ENCODE results near the gene VPS18.

DNA sequence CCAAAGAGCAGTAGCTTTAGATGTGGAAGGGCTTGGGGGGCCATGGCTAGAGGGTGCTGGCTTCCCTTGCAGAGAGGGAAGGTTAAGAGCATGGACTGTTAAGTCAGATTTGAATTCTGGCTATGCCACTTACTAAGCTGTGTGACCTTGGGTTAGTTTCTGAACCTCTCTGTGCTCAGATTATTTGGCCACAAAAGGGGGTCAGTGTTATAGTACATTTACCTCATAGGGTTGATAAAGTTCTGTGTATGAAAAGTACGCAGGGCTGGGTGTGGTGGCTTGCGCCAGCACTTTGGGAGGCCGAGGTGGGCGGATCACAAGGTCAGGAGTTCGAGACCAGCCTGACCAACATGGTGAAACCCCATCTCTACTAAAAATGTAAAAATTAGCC is 6.8 kb downstream of the VPS18 start:
- TF ChIP-seq TCF4 (CRISPR knock-in tag; IDR thresholded peaks at IDR 0.05; ENCODE audit: borderline replicate concordance) (no peak), RARB (CRISPR knock-in tag; IDR thresholded peaks at IDR 0.05) (no peak), ZNF8 (CRISPR knock-in tag; IDR thresholded peaks at IDR 0.05) (no peak), ARNTL (CRISPR knock-in tag; IDR thresholded peaks at IDR 0.05; ENCODE audit: borderline replicate concordance, low read depth) (no peak), SNAI2 (CRISPR knock-in tag; IDR thresholded peaks at IDR 0.05) (no peak), BACH2 (CRISPR knock-in tag; IDR thresholded peaks at IDR 0.05; ENCODE audit: borderline replicate concordance) (no peak), ZFP3 (CRISPR knock-in tag; IDR thresholded peaks at IDR 0.05) (no peak)
- TF ChIP-seq, protein P1, sequence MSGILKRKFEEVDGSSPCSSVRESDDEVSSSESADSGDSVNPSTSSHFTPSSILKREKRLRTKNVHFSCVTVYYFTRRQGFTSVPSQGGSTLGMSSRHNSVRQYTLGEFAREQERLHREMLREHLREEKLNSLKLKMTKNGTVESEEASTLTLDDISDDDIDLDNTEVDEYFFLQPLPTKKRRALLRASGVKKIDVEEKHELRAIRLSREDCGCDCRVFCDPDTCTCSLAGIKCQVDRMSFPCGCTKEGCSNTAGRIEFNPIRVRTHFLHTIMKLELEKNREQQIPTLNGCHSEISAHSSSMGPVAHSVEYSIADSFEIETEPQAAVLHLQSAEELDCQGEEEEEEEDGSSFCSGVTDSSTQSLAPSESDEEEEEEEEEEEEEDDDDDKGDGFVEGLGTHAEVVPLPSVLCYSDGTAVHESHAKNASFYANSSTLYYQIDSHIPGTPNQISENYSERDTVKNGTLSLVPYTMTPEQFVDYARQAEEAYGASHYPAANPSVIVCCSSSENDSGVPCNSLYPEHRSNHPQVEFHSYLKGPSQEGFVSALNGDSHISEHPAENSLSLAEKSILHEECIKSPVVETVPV (CRISPR knock-in tag; IDR thresholded peaks at IDR 0.05) = no peak
- TF ChIP-seq, protein P2, sequence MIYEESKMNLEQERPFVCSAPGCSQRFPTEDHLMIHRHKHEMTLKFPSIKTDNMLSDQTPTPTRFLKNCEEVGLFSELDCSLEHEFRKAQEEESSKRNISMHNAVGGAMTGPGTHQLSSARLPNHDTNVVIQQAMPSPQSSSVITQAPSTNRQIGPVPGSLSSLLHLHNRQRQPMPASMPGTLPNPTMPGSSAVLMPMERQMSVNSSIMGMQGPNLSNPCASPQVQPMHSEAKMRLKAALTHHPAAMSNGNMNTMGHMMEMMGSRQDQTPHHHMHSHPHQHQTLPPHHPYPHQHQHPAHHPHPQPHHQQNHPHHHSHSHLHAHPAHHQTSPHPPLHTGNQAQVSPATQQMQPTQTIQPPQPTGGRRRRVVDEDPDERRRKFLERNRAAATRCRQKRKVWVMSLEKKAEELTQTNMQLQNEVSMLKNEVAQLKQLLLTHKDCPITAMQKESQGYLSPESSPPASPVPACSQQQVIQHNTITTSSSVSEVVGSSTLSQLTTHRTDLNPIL (CRISPR knock-in tag; IDR thresholded peaks at IDR 0.05; ENCODE audit: low read depth) = no peak

All from SK-N-SH treated with all-trans-retinoic acid at 6 μM for 48 hours (cell line).